Thymus (tissue), 11 donors: Measurements from ENCODE around the gene PNPLA7. TPM values are rescaled to one million over a fixed set of nuclear protein-coding genes. Genes with fewer than 3 reads are reported as not detected.
A peak's percentile ranks its signal among the peaks of the same experiment; 100 is the strongest.
"Not testable (repeated sequence)": the region's sequence is repeated elsewhere in the genome, so short reads cannot be mapped to it uniquely, and the experiment has no call there.

Experiments
- DNase-seq, 9 donors: peaks; one replicate each; pipeline ENCODE4 v3.0.0-alpha.2; 2013; ENCODE audit warnings: low spot score in 9 of 9, low read depth in 6 of 9, missing footprints in 1 of 9
- H3K27ac ChIP-seq, 2 donors: one replicate each; pipeline ENCODE4 v1.5.1; 2013; ENCODE audit warnings: control low read depth in 1 of 2, low read depth in 1 of 2, low read length in 1 of 2, mild to moderate bottlenecking in 1 of 2, moderate library complexity in 1 of 2
- H3K27me3 ChIP-seq, 2 donors: one replicate each; pipeline ENCODE4 v1.5.1; 2013; ENCODE audit warnings: low read length in 1 of 2; ENCODE audit not compliant: control insufficient read depth in 2 of 2, insufficient read depth in 1 of 2
- H3K36me3 ChIP-seq, 2 donors: one replicate each; pipeline ENCODE4 v1.5.1; 2013; ENCODE audit warnings: low read length in 1 of 2, mild to moderate bottlenecking in 1 of 2, moderate library complexity in 1 of 2; ENCODE audit not compliant: control insufficient read depth in 2 of 2, insufficient read depth in 2 of 2
- H3K4me1 ChIP-seq, 2 donors: one replicate each; pipeline ENCODE4 v1.5.1; 2013; ENCODE audit warnings: low read length in 2 of 2; ENCODE audit not compliant: control insufficient read depth in 2 of 2, insufficient read depth in 2 of 2
- H3K4me3 ChIP-seq, 2 donors: one replicate each; pipeline ENCODE4 v1.5.1; 2013; ENCODE audit warnings: low read length in 2 of 2, control low read depth in 1 of 2, mild to moderate bottlenecking in 1 of 2
- H3K9me3 ChIP-seq, 2 donors: one replicate each; pipeline ENCODE4 v1.5.1; 2013; ENCODE audit warnings: low read length in 1 of 2, mild to moderate bottlenecking in 1 of 2; ENCODE audit not compliant: control insufficient read depth in 2 of 2, insufficient read depth in 1 of 2
- WGBS: extraction: QIAGEN DNeasy Blood & Tissue Kit; methylation state at CpG from one replicate; pipeline ENCODE4 v1.1.7; 2013; 5-methylcytosine and 5-hydroxymethylcytosine counted together
- polyA plus RNA-seq: library from polyadenylated mRNA; stranded (reverse); fragments of 200-250 nt; gene quantifications from one replicate; pipeline ENCODE4 v1.2.3, GENCODE V29; 2013
- total RNA-seq: library from RNA; stranded (reverse); fragments of 120-200 nt; gene quantifications from one replicate; pipeline ENCODE4 v1.2.4, GENCODE V29; 2013
- donor health status: healthy.

The PNPLA7 gene
- total and polyA plus RNA-seq, 2 donors, result 1.6 to 11.5 TPM

DNA sequence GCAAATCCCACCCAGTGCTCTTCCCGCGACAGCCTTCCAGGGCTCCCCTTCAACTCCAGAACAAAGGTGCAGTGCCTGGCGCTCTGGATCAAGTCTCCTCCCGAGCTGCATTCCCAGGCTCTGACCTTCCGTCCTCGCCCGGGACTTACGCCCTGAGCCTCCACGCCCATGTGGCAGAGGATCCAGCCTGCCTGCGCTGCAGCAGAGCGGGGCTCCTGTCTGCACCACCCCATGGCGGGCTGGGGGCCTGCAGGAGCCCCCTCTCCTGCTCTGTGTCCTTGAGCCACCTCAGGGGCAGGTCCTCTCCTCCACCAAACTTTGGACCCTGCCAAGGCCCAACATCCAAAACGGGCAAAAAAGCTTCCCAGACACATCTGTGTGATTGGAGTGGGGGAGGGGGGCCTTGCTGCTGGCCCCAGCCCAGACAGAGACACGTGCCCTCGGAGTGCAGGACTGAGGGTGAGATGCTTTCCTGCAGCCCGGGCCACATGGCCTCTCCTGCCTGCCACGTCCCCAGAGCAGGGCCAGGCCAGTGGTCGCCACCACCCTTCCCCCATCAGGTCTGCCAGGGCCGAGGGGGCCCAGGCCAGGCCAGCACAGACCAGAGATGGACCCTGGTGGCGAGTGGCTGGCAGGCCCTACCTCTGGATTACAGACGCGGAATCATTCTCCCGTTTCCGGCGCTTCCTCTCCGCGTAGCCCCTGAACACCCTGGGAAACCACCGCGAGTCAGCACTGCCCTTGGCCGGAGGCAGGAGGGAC, 95.4 kb downstream of the PNPLA7 start:
- Histone ChIP-seq H3K36me3 (peaks cover 16 to 18% of the 10 kb centered on the region in 2 donors), H3K27me3 (peaks cover 0 to 12% of the 10 kb centered on the region in 2 donors), H3K27ac (peak overlapping the region; percentile 60 to 69), H3K4me1 (peaks cover 24 to 45% of the 10 kb centered on the region in 2 donors), H3K9me3 (peaks cover 1 to 31% of the 10 kb centered on the region in 2 donors), H3K4me3 (peak overlapping the region; percentile 46 to 48)
- DNase-seq, result no peak
- WGBS, result 85% methylated on average over 30 of the region's 30 CpGs

DNA sequence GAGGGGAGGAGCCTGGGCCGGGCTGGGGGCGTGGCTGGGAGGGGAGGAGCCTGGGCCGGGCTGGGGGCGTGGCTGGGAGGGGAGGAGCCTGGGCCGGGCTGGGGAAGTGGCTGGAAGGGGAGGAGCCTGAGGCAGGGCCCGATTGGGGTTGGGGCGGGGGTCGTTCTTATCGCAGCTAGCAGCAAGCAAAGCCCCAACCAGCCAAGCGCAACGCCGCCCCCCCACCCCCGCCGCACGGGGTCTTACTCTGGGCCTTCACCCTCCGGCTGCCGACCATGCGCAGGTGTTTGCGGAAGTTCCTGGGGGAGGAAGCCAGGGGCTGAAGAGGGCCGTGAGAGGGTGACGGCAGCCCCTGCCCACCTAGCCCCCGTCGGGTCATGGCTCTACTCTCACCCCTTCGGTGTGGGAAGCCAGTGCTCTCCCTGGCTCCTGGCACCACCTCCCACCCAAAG, 96.0 kb downstream of the PNPLA7 start:
- H3K4me1 ChIP-seq, result peaks cover 19 to 40% of the 10 kb centered on the region in 2 donors
- peak overlapping the region; percentile 46 to 48 for H3K4me3 ChIP-seq
- WGBS, result 3% methylated on average over 22 of the region's 24 CpGs
- peak overlapping the region; percentile 60 to 69 for H3K27ac ChIP-seq
- peaks cover 0 to 12% of the 10 kb centered on the region in 2 donors for H3K27me3 ChIP-seq
- DNase-seq, result peak in 2 of 9 donors; percentile 44 to 65
- peaks cover 1 to 28% of the 10 kb centered on the region in 2 donors for H3K9me3 ChIP-seq
- peaks cover 17 to 24% of the 10 kb centered on the region in 2 donors for H3K36me3 ChIP-seq

DNA sequence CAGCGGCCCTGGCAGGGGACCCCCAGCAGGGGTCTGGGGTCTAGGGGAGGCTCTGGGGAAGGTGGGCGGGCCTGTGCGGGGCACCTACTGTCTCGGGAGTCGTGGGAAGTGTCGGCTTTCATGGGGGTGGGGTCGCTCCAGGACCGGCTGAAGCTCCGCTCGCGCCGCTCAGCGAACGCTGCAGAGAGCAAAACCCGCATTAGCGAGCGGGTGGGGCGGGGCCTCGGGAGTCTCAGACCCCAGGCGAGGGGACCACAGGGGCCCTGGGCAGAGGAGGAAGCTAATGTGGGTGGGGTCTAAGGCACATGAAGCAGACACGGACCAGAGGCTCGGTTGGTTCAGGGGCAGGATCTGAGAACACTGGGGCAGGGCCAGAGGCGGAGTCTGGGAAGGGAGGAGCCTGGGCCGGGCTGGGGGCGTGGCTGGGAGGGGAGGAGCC, 96.5 kb downstream of the PNPLA7 start:
- DNase-seq, result peak in 3 of 9 donors; percentile 57 to 75 (median 67)
- H3K27me3 ChIP-seq, result peaks cover 0 to 11% of the 10 kb centered on the region in 2 donors
- peak overlapping the region in 1 of 2 donors; percentile 16 for H3K4me3 ChIP-seq
- peaks cover 19 to 40% of the 10 kb centered on the region in 2 donors for H3K4me1 ChIP-seq
- no peak overlapping the region for H3K27ac ChIP-seq
- 35% methylated on average over 25 of the region's 25 CpGs for whole genome bisulfite sequencing
- peaks cover 1 to 28% of the 10 kb centered on the region in 2 donors for H3K9me3 ChIP-seq
- H3K36me3 ChIP-seq, result peaks cover 20 to 25% of the 10 kb centered on the region in 2 donors

DNA sequence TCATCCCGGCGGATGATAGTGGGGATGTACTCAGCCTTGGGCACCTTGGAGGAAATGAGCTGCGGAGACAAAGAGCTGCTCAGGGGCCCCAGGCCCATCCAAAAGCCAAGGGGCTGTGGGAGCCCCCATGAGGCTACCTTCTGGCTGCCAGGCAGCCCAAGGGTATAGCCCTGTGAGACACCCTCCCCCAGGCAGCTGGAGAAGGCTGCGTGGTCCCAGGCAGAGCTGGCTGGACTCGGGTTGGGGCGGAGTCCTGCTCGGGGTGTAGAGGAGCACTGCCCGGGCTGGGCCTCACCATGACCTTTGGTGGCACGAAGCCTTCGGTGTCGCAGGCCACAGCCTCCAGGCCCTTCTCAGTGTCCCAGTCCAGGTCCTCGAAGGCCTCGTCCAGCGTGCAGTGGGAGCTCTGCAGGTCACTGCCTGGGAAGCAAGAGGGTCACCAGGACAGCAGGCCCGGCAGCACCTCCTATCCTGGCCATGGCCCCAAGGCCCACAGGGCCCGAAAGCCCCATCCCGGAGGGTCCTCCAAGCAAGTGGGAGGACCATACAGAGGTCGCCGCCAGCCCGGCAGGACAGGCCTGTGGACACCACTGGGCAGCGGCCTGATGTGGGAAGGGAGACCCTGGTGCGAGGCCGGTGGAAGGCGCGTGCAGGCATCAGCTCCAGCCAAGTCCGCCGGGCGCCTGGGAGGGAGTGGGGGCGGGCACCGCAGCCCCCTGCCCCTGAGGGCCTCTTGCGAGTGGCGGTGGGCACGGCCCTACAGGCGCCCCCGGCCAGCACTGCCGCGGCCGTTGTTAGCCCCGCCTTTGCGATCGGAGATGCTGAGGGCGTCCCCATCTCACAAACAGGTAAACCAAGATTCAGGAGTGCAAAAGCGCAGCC, 97.2 kb downstream of the PNPLA7 start:
- Histone ChIP-seq H3K27ac (no peak overlapping the region), H3K27me3 (peaks cover 0 to 7% of the 10 kb centered on the region in 2 donors), H3K4me1 (peaks cover 12 to 34% of the 10 kb centered on the region in 2 donors), H3K9me3 (peaks cover 1 to 28% of the 10 kb centered on the region in 2 donors), H3K4me3 (peak overlapping the region in 1 of 2 donors; percentile 16), H3K36me3 (peaks cover 20 to 25% of the 10 kb centered on the region in 2 donors)
- no peak for DNase-seq
- 92% methylated on average over 43 of the region's 43 CpGs for WGBS

DNA sequence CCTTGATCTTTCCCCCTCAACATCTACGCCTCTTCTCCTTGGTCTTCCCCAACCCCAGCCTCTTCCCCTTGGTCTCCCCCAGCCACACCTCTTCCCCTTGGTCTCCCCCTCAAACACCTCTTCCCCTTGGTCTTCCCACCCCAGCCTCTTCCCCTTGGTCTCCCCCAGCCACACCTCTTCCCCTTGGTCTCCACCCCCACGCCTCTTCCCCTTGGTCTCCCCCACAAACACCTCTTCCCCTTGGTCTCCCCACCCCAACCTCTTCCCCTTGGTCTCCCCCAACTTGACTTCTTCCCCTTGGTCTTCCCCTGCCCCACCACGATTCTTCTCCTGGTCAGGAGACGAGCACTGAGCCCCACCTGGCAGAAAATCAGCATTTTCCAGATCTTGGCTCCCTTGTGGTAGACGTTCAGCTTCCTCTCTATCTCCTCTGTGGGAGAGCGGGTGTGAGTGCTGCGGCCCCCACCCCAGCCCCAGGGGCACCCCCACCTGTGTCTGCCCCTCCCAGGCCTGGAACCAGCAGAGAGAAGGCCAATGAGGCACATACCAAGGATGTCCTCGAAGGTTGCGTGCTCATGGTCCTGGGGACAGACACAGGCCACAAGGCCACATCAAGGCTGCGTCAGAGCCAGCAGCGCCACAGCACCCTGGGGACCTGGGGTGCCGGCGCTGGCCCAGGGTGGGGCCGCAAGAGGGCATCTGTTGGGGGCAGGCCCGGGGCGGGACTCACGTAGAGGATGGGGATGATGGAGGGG, 98.0 kb downstream of the PNPLA7 start:
- H3K4me1 ChIP-seq, result peaks cover 12 to 29% of the 10 kb centered on the region in 2 donors
- no peak for DNase-seq

DNA sequence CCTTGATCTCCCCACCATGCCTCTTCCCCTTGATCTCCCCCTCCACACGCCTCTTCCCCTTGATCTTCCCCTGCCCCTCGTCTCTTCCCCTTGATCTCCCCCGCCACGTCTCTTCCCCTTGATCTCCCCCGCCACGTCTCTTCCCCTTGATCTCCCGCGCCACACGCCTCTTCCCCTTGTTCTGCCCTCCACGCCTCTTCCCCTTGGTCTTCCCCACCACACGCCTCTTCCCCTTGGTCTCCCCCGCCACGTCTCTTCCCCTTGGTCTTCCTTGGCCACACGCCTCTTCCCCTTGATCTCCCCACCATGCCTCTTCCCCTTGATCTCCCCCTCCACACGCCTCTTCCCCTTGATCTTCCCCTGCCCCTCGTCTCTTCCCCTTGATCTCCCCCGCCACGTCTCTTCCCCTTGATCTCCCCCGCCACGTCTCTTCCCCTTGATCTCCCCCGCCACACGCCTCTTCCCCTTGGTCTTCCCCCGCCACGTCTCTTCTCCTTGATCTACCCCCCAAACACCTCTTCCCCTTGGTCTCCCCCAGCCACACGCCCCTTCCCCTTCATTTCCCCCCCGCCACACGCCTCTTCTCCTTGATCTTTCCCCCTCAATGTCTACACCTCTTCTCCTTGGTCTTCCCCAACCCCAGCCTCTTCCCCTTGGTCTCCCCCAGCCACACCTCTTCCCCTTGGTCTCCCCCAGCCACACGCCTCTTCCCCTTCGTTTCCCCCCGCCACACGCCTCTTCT, 98.8 kb downstream of the PNPLA7 start:
- WGBS, result 43% methylated on average over 22 of the region's 31 CpGs

More for the DNA sequence above, 98.0 kb downstream of the PNPLA7 start:
- WGBS, result 82% methylated on average over 17 of the region's 17 CpGs
- Histone ChIP-seq H3K4me3 (no peak overlapping the region), H3K27ac (no peak overlapping the region), H3K9me3 (peaks cover 1 to 28% of the 10 kb centered on the region in 2 donors), H3K36me3 (peaks cover 17 to 19% of the 10 kb centered on the region in 2 donors), H3K27me3 (peaks cover 0 to 8% of the 10 kb centered on the region in 2 donors)

DNA sequence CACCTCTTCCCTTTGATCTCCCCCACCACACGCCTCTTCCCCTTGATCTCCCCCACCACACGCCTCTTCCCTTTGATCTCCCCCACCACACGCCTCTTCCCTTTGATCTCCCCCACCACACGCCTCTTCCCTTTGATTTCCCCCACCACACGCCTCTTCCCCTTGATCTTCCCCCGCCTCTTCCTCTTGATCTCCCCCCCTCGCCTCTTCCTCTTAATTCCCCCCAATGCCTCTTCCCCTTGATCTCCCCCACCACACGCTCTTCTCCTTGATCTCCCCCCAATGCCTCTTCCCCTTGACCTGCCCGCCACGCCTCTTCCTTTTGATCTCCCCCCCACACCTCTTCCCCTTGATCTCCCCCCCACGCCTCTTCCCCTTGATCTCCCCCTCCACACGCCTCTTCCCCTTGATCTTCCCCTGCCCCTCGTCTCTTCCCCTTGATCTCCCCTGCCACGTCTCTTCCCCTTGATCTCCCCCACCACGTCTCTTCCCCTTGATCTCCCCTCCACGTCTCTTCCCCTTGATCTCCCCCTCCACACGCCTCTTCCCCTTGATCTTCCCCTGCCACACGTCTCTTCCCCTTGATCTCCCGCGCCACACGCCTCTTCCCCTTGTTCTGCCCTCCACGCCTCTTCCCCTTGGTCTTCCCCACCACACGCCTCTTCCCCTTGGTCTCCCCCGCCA, 99.5 kb downstream of the PNPLA7 start:
- 13% methylated on average over 22 of the region's 24 CpGs for WGBS
- H3K36me3 ChIP-seq, result peaks cover 7 to 11% of the 10 kb centered on the region in 2 donors
- DNase-seq, result peak in 2 of 9 donors; percentile 16 to 47

More for the DNA sequence above, 98.8 kb downstream of the PNPLA7 start:
- not testable (repeated sequence) for DNase-seq, H3K4me3 ChIP-seq, H3K27ac ChIP-seq
- Histone ChIP-seq H3K9me3 (peaks cover 1 to 28% of the 10 kb centered on the region in 2 donors), H3K36me3 (peaks cover 14 to 17% of the 10 kb centered on the region in 2 donors), H3K4me1 (peaks cover 12 to 24% of the 10 kb centered on the region in 2 donors), H3K27me3 (peaks cover 0 to 13% of the 10 kb centered on the region in 2 donors)

More for the DNA sequence above, 99.5 kb downstream of the PNPLA7 start:
- H3K4me3 ChIP-seq, result not testable (repeated sequence)
- H3K4me1 ChIP-seq, result peaks cover 12 to 27% of the 10 kb centered on the region in 2 donors
- H3K27me3 ChIP-seq, result peaks cover 0 to 20% of the 10 kb centered on the region in 2 donors
- H3K9me3 ChIP-seq, result peaks cover 1 to 28% of the 10 kb centered on the region in 2 donors
- peak overlapping the region in 1 of 2 donors; percentile 50 for H3K27ac ChIP-seq
